IMR-90 (cell line): ENCODE data around the gene PATJ. TPM values are rescaled to one million over a fixed set of nuclear protein-coding genes. Genes with fewer than 3 reads are reported as not detected.

ENCODE experiments used
- ATAC-seq: fragments of 200-7000 bp; cut with Tn5 transposase; 2 replicates; pipeline ENCODE4 v1.9.1; 2020; ENCODE audit warnings: low read depth, mild to moderate bottlenecking, moderate library complexity
- BruUV-seq: library from RNA; stranded (reverse); fragments of 400-500 nt; replicated peaks from 2 replicates; lab custom pipeline; 2021; lab: Mats Ljungman, UMichigan
- CTCF ChIA-PET: fragments of 300-600 bp; formaldehyde crosslinking; extraction: SDS; loops from one replicate; lab custom pipeline; 2021; ENCODE audit warnings: antibody characterized with exemption; lab: Yijun Ruan, JAX
- POLR2A ChIA-PET: fragments of 300-600 bp; sonication (Branson Sonifier 250); formaldehyde crosslinking; loops from one replicate; lab custom pipeline; 2022; ENCODE audit warnings: antibody characterized with exemption; ENCODE audit not compliant: unreplicated experiment; lab: Charles Lee
- DNase-seq: peaks from one replicate; pipeline ENCODE4 v3.0.0; 2013
- H2AFZ ChIP-seq: replicated peaks from 2 replicates; pipeline ENCODE3; 2013; ENCODE audit warnings: low read length, mild to moderate bottlenecking; ENCODE audit not compliant: poor library complexity
- H2AK5ac ChIP-seq: 2 replicates; pipeline ENCODE4 v1.6.1; 2013; ENCODE audit warnings: low read depth, low read length, inconsistent platforms
- H2AK9ac ChIP-seq: replicated peaks from 2 replicates; pipeline ENCODE3; 2013; ENCODE audit warnings: mild to moderate bottlenecking, low read depth, low read length, moderate library complexity; ENCODE audit not compliant: poor library complexity
- H2BK120ac ChIP-seq: 2 replicates; pipeline ENCODE4 v1.6.1; 2013; ENCODE audit warnings: low read depth, low read length, inconsistent platforms
- H2BK15ac ChIP-seq: 3 replicates; pipeline ENCODE4 v1.6.1; 2013; ENCODE audit warnings: low read depth, low read length, inconsistent platforms
- H2BK20ac ChIP-seq: 2 replicates; pipeline ENCODE4 v1.6.1; 2013; ENCODE audit warnings: low read depth, mild to moderate bottlenecking, inconsistent platforms, low read length, moderate library complexity
- H2BK5ac ChIP-seq: 2 replicates; pipeline ENCODE4 v1.6.1; 2013; ENCODE audit warnings: mild to moderate bottlenecking, low read depth, low read length, inconsistent platforms; ENCODE audit not compliant: poor library complexity, severe bottlenecking
- H3K14ac ChIP-seq: replicated peaks from 2 replicates; pipeline ENCODE4 v1.6.1; 2013; ENCODE audit warnings: low read depth, low read length, inconsistent platforms
- H3K18ac ChIP-seq: 2 replicates; pipeline ENCODE4 v1.6.1; 2013; ENCODE audit warnings: low read depth, low read length, control low read depth
- H3K23ac ChIP-seq: 2 replicates; pipeline ENCODE4 v1.6.1; 2013; ENCODE audit warnings: low read depth, low read length, inconsistent platforms
- H3K27ac ChIP-seq: 2 replicates; pipeline ENCODE4 v1.5.1; 2013; ENCODE audit warnings: mild to moderate bottlenecking, control low read depth, low read length; ENCODE audit not compliant: insufficient read depth
- H3K27me3 ChIP-seq: 2 replicates; pipeline ENCODE4 v1.6.1; 2013; ENCODE audit warnings: low read length; ENCODE audit not compliant: control insufficient read depth, insufficient read depth
- H3K36me3 ChIP-seq: 2 replicates; pipeline ENCODE4 v1.6.1; 2013; ENCODE audit warnings: low read length, mixed read lengths; ENCODE audit not compliant: control insufficient read depth, insufficient read depth
- H3K4ac ChIP-seq: 2 replicates; pipeline ENCODE4 v1.6.1; 2013; ENCODE audit warnings: low read depth, low read length, inconsistent platforms
- H3K4me1 ChIP-seq: 2 replicates; pipeline ENCODE4 v1.6.1; 2013; ENCODE audit warnings: low read length, mixed read lengths; ENCODE audit not compliant: control insufficient read depth, insufficient read depth
- H3K4me2 ChIP-seq: 2 replicates; pipeline ENCODE4 v1.6.1; 2013; ENCODE audit warnings: low read depth, mild to moderate bottlenecking, control low read depth, low read length, moderate library complexity
- H3K4me3 ChIP-seq: 2 replicates; pipeline ENCODE4 v1.5.1; 2013; ENCODE audit warnings: low read depth, mild to moderate bottlenecking, control low read depth, low read length, moderate library complexity; ENCODE audit not compliant: insufficient read depth
- H3K56ac ChIP-seq: 2 replicates; pipeline ENCODE4 v1.6.1; 2013; ENCODE audit warnings: low read length, inconsistent platforms; ENCODE audit not compliant: insufficient read depth; ENCODE audit errors: extremely low read depth
- H3K79me1 ChIP-seq, 2 experiments: 2 replicates each; pipeline ENCODE4 v1.6.1; 2013; ENCODE audit warnings: low read length in 2 of 2, inconsistent platforms in 1 of 2, low read depth in 1 of 2
- H3K9ac ChIP-seq: 2 replicates; pipeline ENCODE4 v1.6.1; 2013; ENCODE audit warnings: low read depth, low read length, control low read depth
- H3K9me1 ChIP-seq: 2 replicates; pipeline ENCODE4 v1.6.1; 2013; ENCODE audit warnings: low read length, inconsistent platforms; ENCODE audit not compliant: insufficient read depth
- H3K9me3 ChIP-seq: 2 replicates; pipeline ENCODE4 v1.6.1; 2013; ENCODE audit warnings: low read length; ENCODE audit not compliant: control insufficient read depth, insufficient read depth
- H4K20me1 ChIP-seq: 2 replicates; pipeline ENCODE4 v1.6.1; 2013; ENCODE audit warnings: low read length, inconsistent platforms; ENCODE audit not compliant: insufficient read depth
- H4K5ac ChIP-seq: 2 replicates; pipeline ENCODE4 v1.6.1; 2013; ENCODE audit warnings: mild to moderate bottlenecking, low read depth, low read length, control low read depth
- H4K8ac ChIP-seq, 2 experiments: 2 replicates each; pipeline ENCODE4 v1.6.1; 2013; ENCODE audit warnings: low read depth in 2 of 2, low read length in 2 of 2, control low read depth in 1 of 2, inconsistent platforms in 1 of 2
- H4K91ac ChIP-seq: 2 replicates; pipeline ENCODE4 v1.6.1; 2013; ENCODE audit warnings: low read depth, low read length, inconsistent platforms; ENCODE audit not compliant: insufficient read depth
- CEBPB ChIP-seq: IDR thresholded peaks from 2 replicates; pipeline ENCODE4 v1.6.1; 2012; ENCODE audit warnings: low read depth, low read length, improper control_type of control experiment
- CHD1 ChIP-seq: IDR thresholded peaks from 2 replicates; pipeline ENCODE4 v1.6.1; 2012; ENCODE audit warnings: low read depth, low read length, improper control_type of control experiment
- ELK1 ChIP-seq: fragments of 150-350 bp; IDR thresholded peaks from 2 replicates; pipeline ENCODE4 v1.6.1; 2016; ENCODE audit warnings: low read depth, mild to moderate bottlenecking, low read length, moderate library complexity, borderline replicate concordance
- FOS ChIP-seq: fragments of 150-350 bp; IDR thresholded peaks from 2 replicates; pipeline ENCODE4 v1.6.1; 2016; ENCODE audit warnings: low read depth, low read length
- MAFK ChIP-seq: IDR thresholded peaks from 2 replicates; pipeline ENCODE4 v1.6.1; 2012; ENCODE audit warnings: low read depth, low read length, improper control_type of control experiment
- MAZ ChIP-seq: IDR thresholded peaks from 2 replicates; pipeline ENCODE4 v1.6.1; 2012; ENCODE audit warnings: low read depth, mild to moderate bottlenecking, low read length, improper control_type of control experiment, moderate library complexity, borderline replicate concordance
- MXI1 ChIP-seq: IDR thresholded peaks from 2 replicates; pipeline ENCODE4 v1.6.1; 2012; ENCODE audit warnings: low read depth, mild to moderate bottlenecking, low read length, moderate library complexity, borderline replicate concordance
- NFE2L2 ChIP-seq: fragments of 150-350 bp; IDR thresholded peaks from 2 replicates; pipeline ENCODE4 v1.6.1; 2016; ENCODE audit warnings: low read depth, mild to moderate bottlenecking, low read length
- POLR2A ChIP-seq: IDR thresholded peaks from 2 replicates; pipeline ENCODE4 v1.6.1; 2012; ENCODE audit warnings: mild to moderate bottlenecking, low read depth, low read length
- RFX5 ChIP-seq: IDR thresholded peaks from 2 replicates; pipeline ENCODE4 v1.8.0; 2012; ENCODE audit warnings: low read depth, mild to moderate bottlenecking, low read length, moderate library complexity
- SMC3 ChIP-seq: fragments of 150-350 bp; IDR thresholded peaks from 2 replicates; pipeline ENCODE4 v1.6.1; 2016; ENCODE audit warnings: low read depth, mild to moderate bottlenecking, antibody characterized with exemption, low read length, moderate library complexity
- WGBS, 2 experiments: methylation state at CpG; one replicate each; pipeline versions ENCODE4 v1.1.5 to v1.1.7; 2013; ENCODE audit warnings: missing lambda C conversion rate in 2 of 2; ENCODE audit not compliant: insufficient read length in 1 of 2; ENCODE audit errors: extremely low coverage in 2 of 2; 5-methylcytosine and 5-hydroxymethylcytosine counted together
- dilution Hi-C: fragments of 300-500 bp; cut with HindIII; formaldehyde crosslinking; loops from one replicate; pipeline ENCODE4 v1.14.3; 2018; ENCODE audit warnings: low sequenced_read_pairs; ENCODE audit not compliant: unreplicated experiment
- in situ Hi-C: fragments of 300-500 bp; cut with MboI; formaldehyde crosslinking; loops from 3 replicates; pipeline ENCODE4 v1.14.3; 2019; ENCODE audit warnings: low sequenced_read_pairs, inconsistent platforms, mixed read lengths
- intact Hi-C: fragments of 100-400 bp; cut with micrococcal nuclease; formaldehyde crosslinking; loops from 2 replicates; pipeline ENCODE4 v1.10.0; 2022
- polyA plus RNA-seq, 3 experiments: library from polyadenylated mRNA; depleted of rRNA; stranded (reverse); fragments of >200 nt; gene quantifications; 2 replicates each; pipeline ENCODE4 v1.2.3, GENCODE V29; 2012; ENCODE audit warnings: low replicate concordance in 1 of 3
- total RNA-seq: library from RNA; depleted of rRNA; stranded (reverse); fragments of >200 nt; gene quantifications from 2 replicates; pipeline ENCODE4 v1.2.3, GENCODE V29; 2012
- TF ChIP-seq, protein P1 (sequence below): fragments of 150-350 bp; IDR thresholded peaks from 2 replicates; pipeline ENCODE4 v1.6.1; 2017; ENCODE audit warnings: mild to moderate bottlenecking, antibody characterized with exemption, low read length, low read depth
- TF ChIP-seq, protein P2 (sequence below): conservative IDR thresholded peaks from 2 replicates; pipeline ENCODE4 v1.5.1; 2012; ENCODE audit warnings: mild to moderate bottlenecking, low read depth, low read length, improper control_type of control experiment

Gene PATJ
- total and polyA plus RNA-seq, 2 of the 4 experiments (the other 2 are of a cell fraction): 2.0 to 3.4 TPM

DNA sequence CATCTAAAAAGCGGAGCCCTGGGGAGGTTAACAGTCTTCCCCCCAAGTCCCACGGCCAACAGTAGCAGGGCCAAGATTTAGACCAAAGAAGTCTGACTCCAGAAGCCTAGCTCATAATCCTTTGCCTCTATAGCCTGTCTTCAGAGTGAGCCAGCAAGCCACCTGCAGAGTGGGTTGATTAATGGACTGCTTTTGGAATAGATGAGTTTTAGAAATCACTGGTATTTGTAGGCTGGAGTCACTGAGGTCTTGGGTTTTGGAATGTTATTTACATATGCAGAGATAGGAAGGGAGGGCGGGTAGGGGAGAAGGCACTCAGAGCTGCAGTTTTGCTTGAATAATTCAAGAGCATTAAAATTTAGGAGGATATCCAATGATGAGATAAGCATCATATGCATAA, 361.6 kb downstream of the PATJ start:
- Histone ChIP-seq H4K91ac (no peak overlapping the region), H3K4me3 (no peak overlapping the region), H2BK20ac (no peak overlapping the region), H3K4ac (no peak overlapping the region), H2AFZ (no peak overlapping the region), H3K9me1 (no peaks in the 10 kb centered on the region), H3K79me1 (no peaks in the 10 kb centered on the region), H3K4me1 (no peaks in the 10 kb centered on the region), H3K56ac (no peak overlapping the region), H2BK120ac (no peak overlapping the region), H2BK5ac (no peak overlapping the region), H3K4me2 (no peak overlapping the region), H2AK5ac (no peak overlapping the region), H3K18ac (no peak overlapping the region), H4K20me1 (no peaks in the 10 kb centered on the region), H2BK15ac (no peak overlapping the region), H3K9me3 (no peaks in the 10 kb centered on the region), H3K27me3 (no peaks in the 10 kb centered on the region), H3K23ac (no peak overlapping the region), H3K14ac (no peak overlapping the region), H4K5ac (no peak overlapping the region), H4K8ac (no peak overlapping the region), H2AK9ac (no peak overlapping the region), H3K36me3 (no peaks in the 10 kb centered on the region), H3K27ac (no peak overlapping the region), H3K9ac (no peak overlapping the region)
- no CpG with 5 or more reads among the region's 3 CpGs for WGBS, 2 experiments
- TF ChIP-seq, protein P1, sequence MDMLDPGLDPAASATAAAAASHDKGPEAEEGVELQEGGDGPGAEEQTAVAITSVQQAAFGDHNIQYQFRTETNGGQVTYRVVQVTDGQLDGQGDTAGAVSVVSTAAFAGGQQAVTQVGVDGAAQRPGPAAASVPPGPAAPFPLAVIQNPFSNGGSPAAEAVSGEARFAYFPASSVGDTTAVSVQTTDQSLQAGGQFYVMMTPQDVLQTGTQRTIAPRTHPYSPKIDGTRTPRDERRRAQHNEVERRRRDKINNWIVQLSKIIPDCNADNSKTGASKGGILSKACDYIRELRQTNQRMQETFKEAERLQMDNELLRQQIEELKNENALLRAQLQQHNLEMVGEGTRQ: no peak
- TF ChIP-seq NFE2L2 (no peak), CHD1 (no peak), MXI1 (no peak), POLR2A (no peak), MAZ (no peak), CEBPB (no peak), RFX5 (no peak), MAFK (no peak), ELK1 (no peak), SMC3 (no peak), FOS (no peak)
- TF ChIP-seq, protein P2, sequence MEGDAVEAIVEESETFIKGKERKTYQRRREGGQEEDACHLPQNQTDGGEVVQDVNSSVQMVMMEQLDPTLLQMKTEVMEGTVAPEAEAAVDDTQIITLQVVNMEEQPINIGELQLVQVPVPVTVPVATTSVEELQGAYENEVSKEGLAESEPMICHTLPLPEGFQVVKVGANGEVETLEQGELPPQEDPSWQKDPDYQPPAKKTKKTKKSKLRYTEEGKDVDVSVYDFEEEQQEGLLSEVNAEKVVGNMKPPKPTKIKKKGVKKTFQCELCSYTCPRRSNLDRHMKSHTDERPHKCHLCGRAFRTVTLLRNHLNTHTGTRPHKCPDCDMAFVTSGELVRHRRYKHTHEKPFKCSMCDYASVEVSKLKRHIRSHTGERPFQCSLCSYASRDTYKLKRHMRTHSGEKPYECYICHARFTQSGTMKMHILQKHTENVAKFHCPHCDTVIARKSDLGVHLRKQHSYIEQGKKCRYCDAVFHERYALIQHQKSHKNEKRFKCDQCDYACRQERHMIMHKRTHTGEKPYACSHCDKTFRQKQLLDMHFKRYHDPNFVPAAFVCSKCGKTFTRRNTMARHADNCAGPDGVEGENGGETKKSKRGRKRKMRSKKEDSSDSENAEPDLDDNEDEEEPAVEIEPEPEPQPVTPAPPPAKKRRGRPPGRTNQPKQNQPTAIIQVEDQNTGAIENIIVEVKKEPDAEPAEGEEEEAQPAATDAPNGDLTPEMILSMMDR: no peak
- no peak for ATAC-seq
- POLR2A ChIA-PET: no interaction called here
- in situ Hi-C loops: no loop called here
- DNase-seq: no peak
- CTCF ChIA-PET: interaction anchor here (2.2 kb wide), 1 partner anchor 10 kb away, joined by 5 read pairs; no protein-coding TSS in a partner anchor
- BruUV-seq: no TSS peak
- intact Hi-C loops: no loop called here
- dilution Hi-C loops: no loop called here
